Retinal pigment epithelial cell (primary cell): Measurements from ENCODE around the gene DPY19L3.
"Not testable (repeated sequence)": the region's sequence is repeated elsewhere in the genome, so short reads cannot be mapped to it uniquely, and the experiment has no call there.

ENCODE experiments used
- DNase-seq: peaks from one replicate; pipeline ENCODE4 v3.0.0-alpha.2; 2010; ENCODE audit warnings: low read depth
- H3K4me3 ChIP-seq: 2 replicates; pipeline ENCODE4 v1.5.1; 2011; ENCODE audit warnings: mild to moderate bottlenecking, low read length, control low read depth, moderate library complexity
- CTCF ChIP-seq: conservative IDR thresholded peaks from 2 replicates; pipeline ENCODE4 v1.5.1; 2011; ENCODE audit warnings: low read depth, low read length, control low read depth, inconsistent platforms

Gene DPY19L3

GRCh38 chr19:32421589-32422361, 16.2 kb downstream of the DPY19L3 start:
- no peak for TF ChIP-seq CTCF
- DNase-seq: no peak
- no peak overlapping the region for H3K4me3 ChIP-seq

- TF ChIP-seq CTCF: no peak
- H3K4me3 ChIP-seq: no peak overlapping the region
- DNase-seq: no peak
These were observed 16.9 kb downstream of the DPY19L3 start for GRCh38 chr19:32422435-32422834.

GRCh38 chr19:32423944-32424343, 18.4 kb downstream of the DPY19L3 start:
- not testable (repeated sequence) for H3K4me3 ChIP-seq, DNase-seq

GRCh38 chr19:32427536-32427935, 22.0 kb downstream of the DPY19L3 start:
- no peak for DNase-seq
- no peak for TF ChIP-seq CTCF

GRCh38 chr19:32436692-32437091, 31.1 kb downstream of the DPY19L3 start:
- H3K4me3 ChIP-seq: no peak overlapping the region
- no peak for TF ChIP-seq CTCF
- DNase-seq: no peak

More at GRCh38 chr19:32427536-32427935, 22.0 kb downstream of the DPY19L3 start:
- H3K4me3 ChIP-seq: no peak overlapping the region

GRCh38 chr19:32437096-32437495, 31.5 kb downstream of the DPY19L3 start:
- no peak overlapping the region for H3K4me3 ChIP-seq
- no peak for TF ChIP-seq CTCF

GRCh38 chr19:32438751-32439150, 33.2 kb downstream of the DPY19L3 start:
- H3K4me3 ChIP-seq: no peak overlapping the region
- TF ChIP-seq CTCF: no peak
- DNase-seq: no peak

More at GRCh38 chr19:32437096-32437495, 31.5 kb downstream of the DPY19L3 start:
- DNase-seq: no peak

- no peak overlapping the region for H3K4me3 ChIP-seq
- no peak for TF ChIP-seq CTCF
- DNase-seq: no peak
These were observed 37.1 kb downstream of the DPY19L3 start for GRCh38 chr19:32442650-32443049.

- not testable (repeated sequence) for H3K4me3 ChIP-seq, DNase-seq
These were observed 42.0 kb downstream of the DPY19L3 start for GRCh38 chr19:32447534-32447933.
